Liver (tissue), 9 donors: ENCODE data around the gene MTHFD2L. TPM values are rescaled to one million over a fixed set of nuclear protein-coding genes. Genes with fewer than 3 reads are reported as not detected.

Source experiments
- DNase-seq: peaks from one replicate; pipeline ENCODE4 v3.0.0-alpha.2; 2017; ENCODE audit warnings: low spot score
- H3K27ac ChIP-seq, 2 donors: one replicate each; pipeline ENCODE4 v1.7.0; 2013; ENCODE audit warnings: inconsistent platforms in 2 of 2, low read length in 2 of 2, control low read depth in 1 of 2, low read depth in 1 of 2, mild to moderate bottlenecking in 1 of 2
- H3K27me3 ChIP-seq, 4 donors: one replicate each; pipeline versions ENCODE4 v1.6.1 to v1.7.0; 2013; ENCODE audit warnings: low read length in 3 of 4, inconsistent platforms in 1 of 4, mild to moderate bottlenecking in 1 of 4, moderate library complexity in 1 of 4; ENCODE audit not compliant: control insufficient read depth in 4 of 4, insufficient read depth in 4 of 4
- H3K36me3 ChIP-seq, 4 donors: one replicate each; pipeline versions ENCODE4 v1.6.1 to v1.7.0; 2013; ENCODE audit warnings: low read length in 3 of 4, mild to moderate bottlenecking in 3 of 4, low read depth in 1 of 4, moderate library complexity in 1 of 4; ENCODE audit not compliant: control insufficient read depth in 4 of 4, insufficient read depth in 3 of 4
- H3K4me1 ChIP-seq, 4 donors: one replicate each; pipeline versions ENCODE4 v1.6.1 to v1.7.0; 2013; ENCODE audit warnings: low read length in 3 of 4, mild to moderate bottlenecking in 3 of 4, moderate library complexity in 1 of 4; ENCODE audit not compliant: control insufficient read depth in 4 of 4, insufficient read depth in 4 of 4
- H3K4me3 ChIP-seq, 3 donors: one replicate each; pipeline versions ENCODE4 v1.6.1 to v1.7.0; 2013; ENCODE audit warnings: low read length in 3 of 3, control low read depth in 1 of 3, low read depth in 1 of 3, mild to moderate bottlenecking in 1 of 3
- H3K9ac ChIP-seq, 2 donors: one replicate each; pipeline ENCODE4 v1.7.0; 2013; ENCODE audit warnings: low read length in 2 of 2, mild to moderate bottlenecking in 2 of 2, moderate library complexity in 2 of 2, control low read depth in 1 of 2, low read depth in 1 of 2
- H3K9me3 ChIP-seq, 4 donors: one replicate each; pipeline versions ENCODE4 v1.6.1 to v1.7.0; 2013; ENCODE audit warnings: low read length in 3 of 4; ENCODE audit not compliant: control insufficient read depth in 4 of 4
- ATF3 ChIP-seq: IDR thresholded peaks from 2 replicates; pipeline ENCODE4 v1.6.1; 2016; ENCODE audit warnings: antibody characterized with exemption
- CTCF ChIP-seq: fragments of 150-350 bp; IDR thresholded peaks from 2 replicates; pipeline ENCODE4 v1.5.1; 2017; ENCODE audit warnings: improper control_type of control experiment, low read depth, low read length; ENCODE audit not compliant: missing input control
- EGR1 ChIP-seq, 2 donors: IDR thresholded peaks; 2 replicates each; pipeline ENCODE4 v1.6.1; 2016 to 2018; ENCODE audit warnings: antibody characterized with exemption in 2 of 2, low read depth in 2 of 2
- FOXA1 ChIP-seq: IDR thresholded peaks from 2 replicates; pipeline ENCODE4 v1.6.1; 2016; ENCODE audit warnings: antibody characterized with exemption
- FOXA2 ChIP-seq: IDR thresholded peaks from 2 replicates; pipeline ENCODE4 v1.6.1; 2016; ENCODE audit warnings: antibody characterized with exemption
- GABPA ChIP-seq, 2 donors: IDR thresholded peaks in 1 of 2; conservative IDR thresholded peaks in 1 of 2; 2 replicates each; pipeline ENCODE4 v1.6.1; 2016; ENCODE audit warnings: antibody characterized with exemption in 2 of 2, mild to moderate bottlenecking in 1 of 2, moderate library complexity in 1 of 2
- HNF4A ChIP-seq, 2 donors: conservative IDR thresholded peaks; 2 replicates each; pipeline ENCODE4 v1.6.1; 2016; ENCODE audit warnings: antibody characterized with exemption in 2 of 2, mild to moderate bottlenecking in 2 of 2
- HNF4G ChIP-seq: IDR thresholded peaks from 2 replicates; pipeline ENCODE4 v1.6.1; 2016; ENCODE audit warnings: antibody characterized with exemption
- JUND ChIP-seq, 2 donors: IDR thresholded peaks; 2 replicates each; pipeline ENCODE4 v1.6.1; 2016; ENCODE audit warnings: antibody characterized with exemption in 2 of 2
- MAX ChIP-seq: IDR thresholded peaks from 2 replicates; pipeline ENCODE4 v1.6.1; 2016; ENCODE audit warnings: antibody characterized with exemption
- NR2F2 ChIP-seq: IDR thresholded peaks from 2 replicates; pipeline ENCODE4 v1.6.1; 2016; ENCODE audit warnings: antibody characterized with exemption
- RAD21 ChIP-seq, 2 donors: IDR thresholded peaks; 2 replicates each; pipeline ENCODE4 v1.6.1; 2016; ENCODE audit warnings: antibody characterized with exemption in 2 of 2, mild to moderate bottlenecking in 2 of 2
- REST ChIP-seq: IDR thresholded peaks from 2 replicates; pipeline ENCODE4 v1.6.1; 2016; ENCODE audit warnings: antibody characterized with exemption, mild to moderate bottlenecking
- RXRA ChIP-seq, 2 donors: IDR thresholded peaks; 2 replicates each; pipeline ENCODE4 v1.6.1; 2017 to 2018; ENCODE audit warnings: antibody characterized with exemption in 2 of 2, mild to moderate bottlenecking in 1 of 2
- SP1 ChIP-seq: IDR thresholded peaks from 2 replicates; pipeline ENCODE4 v1.6.1; 2018; ENCODE audit warnings: antibody characterized with exemption, mild to moderate bottlenecking
- TAF1 ChIP-seq: conservative IDR thresholded peaks from 2 replicates; pipeline ENCODE4 v1.6.1; 2016; ENCODE audit warnings: antibody characterized with exemption, mild to moderate bottlenecking
- YY1 ChIP-seq: IDR thresholded peaks from 2 replicates; pipeline ENCODE4 v1.6.1; 2016; ENCODE audit warnings: antibody characterized with exemption, mild to moderate bottlenecking
- ZBTB33 ChIP-seq: IDR thresholded peaks from 2 replicates; pipeline ENCODE4 v1.6.1; 2016; ENCODE audit warnings: antibody characterized with exemption
- WGBS: extraction: QIAGEN DNeasy Blood & Tissue Kit; methylation state at CpG from one replicate; pipeline ENCODE4 v1.1.7; 2013; 5-methylcytosine and 5-hydroxymethylcytosine counted together
- polyA plus RNA-seq, 2 donors: library from polyadenylated mRNA; stranded (reverse) in 1 of 2; unstranded in 1 of 2; fragments of 200-250 nt in 1 of 2; fragments of >200 nt in 1 of 2; fragmentation: Nextera tagmentation in 1 of 2; extraction: Ambion mirVana in 1 of 2; gene quantifications; one replicate each; pipeline versions ENCODE4 v1.2.1 to v1.2.3, GENCODE V29; 2013 to 2015
- total RNA-seq, 2 donors: library from RNA; depleted of rRNA; stranded (reverse); fragments of >200 nt; gene quantifications; one replicate each; pipeline ENCODE4 v1.2.3, GENCODE V29; 2014
- donor health status: healthy.
- donor health status: healthy.
- donor health status: healthy.
- donor health status: healthy.
- donor health status: healthy.

Gene MTHFD2L
- total and polyA plus RNA-seq, 4 donors: 7.4 to 51.5 (median 31.1) TPM

GRCh38 chr4:74320559-74321118, 162.7 kb downstream of the MTHFD2L start:
- Histone ChIP-seq H3K9ac (no peak overlapping the region), H3K36me3 (no peaks in the 10 kb centered on the region), H3K27ac (no peak overlapping the region), H3K4me3 (no peak overlapping the region), H3K4me1 (no peaks in the 10 kb centered on the region), H3K27me3 (peaks cover 0 to 3% (median 0%) of the 10 kb centered on the region in 4 donors), H3K9me3 (no peaks in the 10 kb centered on the region)
- WGBS: 48% methylated on average over 4 of the region's 4 CpGs
- TF ChIP-seq RAD21 (IDR thresholded peaks at IDR 0.05) (peak; percentile 49 to 56), ZBTB33 (no peak), GABPA (IDR thresholded peaks at IDR 0.05 in 1 of 2, conservative IDR thresholded peaks at IDR 0.05 in 1 of 2) (no peak), CTCF (peak; percentile 20)
- no peak for DNase-seq

GRCh38 chr4:74322301-74322700, 164.4 kb downstream of the MTHFD2L start:
- Histone ChIP-seq H3K27me3 (peaks cover 0 to 3% (median 0%) of the 10 kb centered on the region in 4 donors), H3K9me3 (no peaks in the 10 kb centered on the region), H3K27ac (no peak overlapping the region), H3K4me1 (no peaks in the 10 kb centered on the region), H3K9ac (no peak overlapping the region), H3K4me3 (no peak overlapping the region), H3K36me3 (no peaks in the 10 kb centered on the region)
- WGBS: 79% methylated on average over 3 of the region's 3 CpGs
- TF ChIP-seq TAF1 (no peak), FOXA1 (no peak), NR2F2 (no peak), HNF4A (conservative IDR thresholded peaks at IDR 0.05) (no peak), MAX (no peak), REST (no peak), RAD21 (IDR thresholded peaks at IDR 0.05) (no peak), EGR1 (IDR thresholded peaks at IDR 0.05; ENCODE audit: low read depth in 2 of 2) (no peak), CTCF (no peak), HNF4G (no peak), RXRA (IDR thresholded peaks at IDR 0.05) (no peak), ATF3 (no peak), FOXA2 (no peak), SP1 (no peak), ZBTB33 (no peak), GABPA (IDR thresholded peaks at IDR 0.05 in 1 of 2, conservative IDR thresholded peaks at IDR 0.05 in 1 of 2) (no peak), JUND (IDR thresholded peaks at IDR 0.05) (no peak), YY1 (no peak)
- no peak for DNase-seq
